ENCODE measurements around the gene ABR.

DNA sequence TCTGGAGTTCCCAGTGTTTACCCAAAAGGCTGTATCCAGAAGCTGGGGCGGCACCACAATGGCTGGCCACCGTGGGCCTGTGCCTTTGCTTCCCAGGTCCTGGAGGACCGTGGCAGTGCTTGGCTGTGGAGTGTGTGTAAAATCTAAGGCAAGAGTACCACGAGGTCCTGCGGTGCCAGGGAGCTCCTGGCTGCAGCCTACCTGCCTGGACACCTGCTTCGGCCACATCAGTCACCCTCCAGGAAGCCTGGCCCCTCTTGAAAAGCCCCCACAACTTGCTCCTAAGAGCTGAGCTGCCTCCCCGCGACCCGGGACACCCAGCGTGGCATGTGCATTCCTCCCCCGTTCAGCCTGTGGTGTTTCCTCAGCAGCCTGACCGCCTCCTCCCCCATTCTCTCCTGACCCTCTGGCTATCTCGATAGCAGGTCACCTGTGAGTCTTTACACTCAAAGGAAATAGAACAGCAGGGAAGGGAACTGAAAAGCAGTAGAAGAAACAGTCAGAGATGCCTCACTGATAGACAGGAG is 174.9 kb downstream of the ABR start:
- TF ChIP-seq POLR2A (IDR thresholded peaks at IDR 0.05): no peak
- TF ChIP-seq, protein P1, sequence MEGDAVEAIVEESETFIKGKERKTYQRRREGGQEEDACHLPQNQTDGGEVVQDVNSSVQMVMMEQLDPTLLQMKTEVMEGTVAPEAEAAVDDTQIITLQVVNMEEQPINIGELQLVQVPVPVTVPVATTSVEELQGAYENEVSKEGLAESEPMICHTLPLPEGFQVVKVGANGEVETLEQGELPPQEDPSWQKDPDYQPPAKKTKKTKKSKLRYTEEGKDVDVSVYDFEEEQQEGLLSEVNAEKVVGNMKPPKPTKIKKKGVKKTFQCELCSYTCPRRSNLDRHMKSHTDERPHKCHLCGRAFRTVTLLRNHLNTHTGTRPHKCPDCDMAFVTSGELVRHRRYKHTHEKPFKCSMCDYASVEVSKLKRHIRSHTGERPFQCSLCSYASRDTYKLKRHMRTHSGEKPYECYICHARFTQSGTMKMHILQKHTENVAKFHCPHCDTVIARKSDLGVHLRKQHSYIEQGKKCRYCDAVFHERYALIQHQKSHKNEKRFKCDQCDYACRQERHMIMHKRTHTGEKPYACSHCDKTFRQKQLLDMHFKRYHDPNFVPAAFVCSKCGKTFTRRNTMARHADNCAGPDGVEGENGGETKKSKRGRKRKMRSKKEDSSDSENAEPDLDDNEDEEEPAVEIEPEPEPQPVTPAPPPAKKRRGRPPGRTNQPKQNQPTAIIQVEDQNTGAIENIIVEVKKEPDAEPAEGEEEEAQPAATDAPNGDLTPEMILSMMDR (IDR thresholded peaks at IDR 0.05): no peak
